Esophagus muscularis mucosa (tissue), 4 donors: ENCODE results near the gene FAM193A. TPM values are rescaled to one million over a fixed set of nuclear protein-coding genes. Genes with fewer than 3 reads are reported as not detected.

Experiments used
- DNase-seq: peaks from one replicate; pipeline ENCODE4 v3.0.0-alpha.2; 2017; ENCODE audit errors: extremely low spot score
- H3K27ac ChIP-seq, 4 donors: fragments of 200-600 bp; sonication (generic); replicated peaks in 1 of 4; 1 replicate in 3 of 4; 2 replicates in 1 of 4; pipeline ENCODE4 v1.5.1; 2016 to 2019; ENCODE audit warnings: mild to moderate bottlenecking in 1 of 4
- H3K27me3 ChIP-seq, 4 donors: fragments of 200-600 bp; sonication (generic); one replicate each; pipeline versions ENCODE4 v1.5.1 to v1.6.0; 2016 to 2019
- H3K36me3 ChIP-seq, 4 donors: fragments of 200-600 bp; sonication (generic); one replicate each; pipeline ENCODE4 v1.5.1; 2016 to 2019
- H3K4me1 ChIP-seq, 4 donors: fragments of 200-600 bp; sonication (generic); one replicate each; pipeline ENCODE4 v1.5.1; 2016 to 2019
- H3K4me3 ChIP-seq, 4 donors: fragments of 200-600 bp; sonication (generic); 1 replicate in 2 of 4; 2 replicates in 2 of 4; pipeline ENCODE4 v1.5.1; 2016 to 2019; ENCODE audit warnings: mild to moderate bottlenecking in 4 of 4, moderate library complexity in 1 of 4
- H3K9me3 ChIP-seq, 4 donors: fragments of 200-600 bp; sonication (generic); 1 replicate in 3 of 4; 2 replicates in 1 of 4; pipeline ENCODE4 v1.5.1; 2016 to 2019
- CTCF ChIP-seq, 3 experiments: fragments of 200-600 bp in 2 of 3; fragments of 450-650 bp in 1 of 3; sonication (generic) in 2 of 3; IDR thresholded peaks; one replicate each; pipeline ENCODE4 v1.5.1; 2017 to 2019; ENCODE audit warnings: antibody characterized with exemption in 3 of 3, mild to moderate bottlenecking in 2 of 3, moderate library complexity in 1 of 3
- EP300 ChIP-seq: sonication (generic); formaldehyde crosslinking; IDR thresholded peaks from one replicate; pipeline ENCODE4 v1.6.1; 2017; ENCODE audit warnings: antibody characterized with exemption
- POLR2A ChIP-seq: fragments of 450-650 bp; IDR thresholded peaks from one replicate; pipeline ENCODE4 v1.6.1; 2017; ENCODE audit warnings: antibody characterized with exemption, moderate library complexity, mild to moderate bottlenecking, low read depth
- POLR2AphosphoS5 ChIP-seq, 2 donors: sonication (generic); formaldehyde crosslinking; IDR thresholded peaks; one replicate each; pipeline ENCODE4 v1.6.1; 2017; ENCODE audit warnings: antibody characterized with exemption in 2 of 2
- WGBS: methylation state at CpG from one replicate; pipeline ENCODE4 v1.1.5; 2018; 5-methylcytosine and 5-hydroxymethylcytosine counted together
- intact Hi-C: fragments of 100-400 bp; cut with DNase I; formaldehyde crosslinking; loops from one replicate; pipeline ENCODE4 v1.15.1; 2023
- total RNA-seq, 4 donors: library from RNA; depleted of rRNA; stranded (reverse); fragments of >200 nt; gene quantifications; one replicate each; pipeline versions ENCODE4 v1.1.0 to v1.2.1, GENCODE V29; 2016

FAM193A gene
- total RNA-seq, 4 donors from 2014 or later: 20.0 to 30.6 (median 24.6) TPM

- 92% methylated on average over 9 of the region's 21 CpGs for WGBS
- Histone ChIP-seq H3K4me3 (no peak overlapping the region), H3K4me1 (peaks cover 14 to 19% (median 18%) of the 10 kb centered on the region in 4 donors), H3K27ac (no peak overlapping the region), H3K9me3 (no peaks in the 10 kb centered on the region), H3K27me3 (no peaks in the 10 kb centered on the region), H3K36me3 (peaks cover 30 to 71% (median 68%) of the 10 kb centered on the region in 4 donors)
- intact Hi-C loops: no loop called here
- DNase-seq: no peak
- TF ChIP-seq POLR2AphosphoS5 (IDR thresholded peaks at IDR 0.05): no peak
- no peak for TF ChIP-seq EP300
- no peak for TF ChIP-seq POLR2A
- no peak for TF ChIP-seq CTCF (IDR thresholded peaks at IDR 0.05)
These were observed 207.3 kb downstream of the FAM193A start for GRCh38 chr4:2743518-2744445.

GRCh38 chr4:2744576-2745270, 208.3 kb downstream of the FAM193A start:
- no peak for TF ChIP-seq POLR2AphosphoS5 (IDR thresholded peaks at IDR 0.05)
- no peak for TF ChIP-seq POLR2A
- no peak for TF ChIP-seq EP300
- TF ChIP-seq CTCF (IDR thresholded peaks at IDR 0.05): no peak
- no peak overlapping the region for H3K4me3 ChIP-seq
- H3K27ac ChIP-seq: no peak overlapping the region
- no peaks in the 10 kb centered on the region for H3K9me3 ChIP-seq
- H3K36me3 ChIP-seq: peaks cover 30 to 71% (median 68%) of the 10 kb centered on the region in 4 donors
- no peaks in the 10 kb centered on the region for H3K27me3 ChIP-seq
- intact Hi-C loops: no loop called here
- 95% methylated on average over 28 of the region's 28 CpGs for WGBS
- H3K4me1 ChIP-seq: peaks cover 14 to 19% (median 18%) of the 10 kb centered on the region in 4 donors
- no peak for DNase-seq

- DNase-seq: no peak
- Histone ChIP-seq H3K27ac (peak overlapping the region in 2 of 4 donors; percentile 2 to 51), H3K4me1 (peaks cover 14 to 21% (median 20%) of the 10 kb centered on the region in 4 donors), H3K9me3 (no peaks in the 10 kb centered on the region), H3K27me3 (no peaks in the 10 kb centered on the region), H3K36me3 (peaks cover 30 to 69% (median 67%) of the 10 kb centered on the region in 4 donors), H3K4me3 (no peak overlapping the region)
- TF ChIP-seq POLR2A: no peak
- TF ChIP-seq CTCF (IDR thresholded peaks at IDR 0.05): no peak
- TF ChIP-seq EP300: no peak
- no peak for TF ChIP-seq POLR2AphosphoS5 (IDR thresholded peaks at IDR 0.05)
- 88% methylated on average over 5 of the region's 5 CpGs for WGBS
- intact Hi-C loops: no loop called here
These were observed 209.1 kb downstream of the FAM193A start for GRCh38 chr4:2745516-2745915.

GRCh38 chr4:2745981-2746806, 209.7 kb downstream of the FAM193A start:
- 71% methylated on average over 4 of the region's 21 CpGs for WGBS
- Histone ChIP-seq H3K9me3 (no peaks in the 10 kb centered on the region), H3K27me3 (no peaks in the 10 kb centered on the region), H3K36me3 (peaks cover 30 to 67% (median 65%) of the 10 kb centered on the region in 4 donors), H3K27ac (peak overlapping the region; percentile 6 to 51 (median 26)), H3K4me3 (no peak overlapping the region), H3K4me1 (peaks cover 14 to 28% (median 26%) of the 10 kb centered on the region in 4 donors)
- TF ChIP-seq POLR2A (no peak), CTCF (IDR thresholded peaks at IDR 0.05) (no peak), EP300 (no peak), POLR2AphosphoS5 (IDR thresholded peaks at IDR 0.05) (no peak)
- DNase-seq: no peak
- intact Hi-C loops: no loop called here
